HG03064 (cell line): Measurements from ENCODE around the gene TINCR.
"Not testable (repeated sequence)": the region's sequence is repeated elsewhere in the genome, so short reads cannot be mapped to it uniquely, and the experiment has no call there.

ENCODE experiments used
- ATAC-seq: cut with Tn5 transposase; IDR thresholded peaks from one replicate; pipeline ENCODE4 v1.9.1; 2021; ENCODE audit warnings: low read depth; ENCODE audit not compliant: unreplicated experiment

Gene TINCR

GRCh38 chr19:5561559-5561958, 6.2 kb downstream of the TINCR start:
- no peak for ATAC-seq

DNA sequence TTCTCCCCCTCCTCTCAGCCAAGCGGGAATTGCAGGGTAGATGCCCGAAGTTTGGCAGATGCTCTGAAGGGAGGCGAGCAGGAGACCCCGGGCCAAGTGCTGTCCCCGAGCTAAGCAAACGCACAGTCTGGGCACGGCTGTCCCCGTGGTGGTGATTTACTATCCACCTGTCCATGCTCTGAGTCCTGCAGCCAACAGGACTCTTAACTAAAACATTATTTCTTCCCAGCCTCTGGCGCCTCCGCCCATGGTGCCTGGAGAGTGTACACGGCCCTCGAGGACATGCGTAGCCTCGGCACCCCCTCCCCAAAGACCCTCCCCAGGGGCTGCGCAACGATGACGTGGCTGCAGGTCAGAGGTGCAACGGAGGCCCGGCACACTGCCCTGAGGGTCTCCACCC, 7.6 kb downstream of the TINCR start:
- ATAC-seq: no peak

DNA sequence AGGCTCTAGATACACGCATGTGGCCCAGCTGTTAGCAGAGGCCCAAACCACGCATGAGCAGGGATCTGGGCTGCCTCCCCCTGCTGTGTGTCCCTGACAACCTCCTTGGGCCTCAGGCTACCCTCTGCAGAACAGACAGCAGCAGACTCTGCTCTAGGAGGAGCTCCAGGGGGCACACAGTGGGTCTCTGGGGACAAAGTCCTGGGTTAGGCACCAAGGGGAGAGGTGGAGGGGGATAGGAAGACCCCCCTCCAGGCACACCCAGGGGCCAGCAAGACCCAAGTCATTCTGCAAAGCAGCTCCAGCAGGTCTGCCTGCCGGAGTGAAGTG, 8.0 kb downstream of the TINCR start:
- no peak for ATAC-seq

- ATAC-seq: no peak
Observed at GRCh38 chr19:5558101-5558621, 9.6 kb downstream of the TINCR start.

DNA sequence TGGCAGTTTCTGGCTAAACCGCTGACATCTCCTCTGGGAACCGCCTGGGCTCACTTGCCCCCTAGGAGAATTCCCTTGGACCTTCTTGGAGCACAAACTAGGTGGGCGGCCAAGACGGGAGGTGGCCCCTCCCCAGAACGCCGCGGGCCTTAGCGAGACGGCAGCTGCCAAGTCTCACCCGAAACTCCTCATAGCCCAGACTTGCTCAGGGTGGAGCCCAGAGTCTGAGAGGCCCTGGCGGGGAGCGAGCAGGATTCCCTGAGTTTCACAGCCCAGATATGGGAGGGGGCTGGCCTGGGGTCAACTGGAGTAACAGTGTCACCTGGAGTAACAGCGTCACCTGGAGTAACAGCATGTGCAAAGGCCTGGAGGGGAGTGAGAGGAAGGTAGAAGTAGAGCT, 10.1 kb downstream of the TINCR start:
- no peak for ATAC-seq

GRCh38 chr19:5554828-5555227, 12.9 kb downstream of the TINCR start:
- no peak for ATAC-seq

DNA sequence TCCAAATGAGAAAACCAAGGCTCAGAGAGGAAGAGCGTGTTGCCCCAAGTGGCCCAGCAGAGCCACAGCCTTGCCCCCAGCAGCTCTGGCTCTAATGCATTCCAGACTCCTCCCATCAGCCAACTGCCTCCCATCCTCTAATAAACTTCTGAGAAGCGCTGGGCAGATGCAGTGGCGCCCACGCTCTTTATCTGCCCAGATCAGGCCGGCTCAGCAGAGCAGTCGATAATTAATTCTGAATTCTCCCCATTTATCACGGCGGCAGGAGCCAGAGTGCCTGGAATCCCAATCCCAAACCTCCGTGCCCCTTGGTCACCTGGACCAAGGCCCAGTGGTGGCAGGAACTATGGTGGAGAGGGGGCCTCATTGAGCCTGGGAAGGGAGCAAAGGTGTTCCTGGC, 13.9 kb downstream of the TINCR start:
- no peak for ATAC-seq

GRCh38 chr19:5547881-5548280, 19.9 kb downstream of the TINCR start:
- ATAC-seq: no peak

GRCh38 chr19:5545984-5546383, 21.8 kb downstream of the TINCR start:
- no peak for ATAC-seq

- no peak for ATAC-seq
Observed at GRCh38 chr19:5545051-5545450, 22.7 kb downstream of the TINCR start.

- no peak for ATAC-seq
Observed at GRCh38 chr19:5542665-5543064, 25.1 kb downstream of the TINCR start.

- no peak for ATAC-seq
Observed at GRCh38 chr19:5541456-5541855, 26.3 kb downstream of the TINCR start.

- ATAC-seq: no peak
Observed at GRCh38 chr19:5540208-5540607, 27.5 kb downstream of the TINCR start.

- no peak for ATAC-seq
Observed at GRCh38 chr19:5537870-5538269, 29.9 kb downstream of the TINCR start.

DNA sequence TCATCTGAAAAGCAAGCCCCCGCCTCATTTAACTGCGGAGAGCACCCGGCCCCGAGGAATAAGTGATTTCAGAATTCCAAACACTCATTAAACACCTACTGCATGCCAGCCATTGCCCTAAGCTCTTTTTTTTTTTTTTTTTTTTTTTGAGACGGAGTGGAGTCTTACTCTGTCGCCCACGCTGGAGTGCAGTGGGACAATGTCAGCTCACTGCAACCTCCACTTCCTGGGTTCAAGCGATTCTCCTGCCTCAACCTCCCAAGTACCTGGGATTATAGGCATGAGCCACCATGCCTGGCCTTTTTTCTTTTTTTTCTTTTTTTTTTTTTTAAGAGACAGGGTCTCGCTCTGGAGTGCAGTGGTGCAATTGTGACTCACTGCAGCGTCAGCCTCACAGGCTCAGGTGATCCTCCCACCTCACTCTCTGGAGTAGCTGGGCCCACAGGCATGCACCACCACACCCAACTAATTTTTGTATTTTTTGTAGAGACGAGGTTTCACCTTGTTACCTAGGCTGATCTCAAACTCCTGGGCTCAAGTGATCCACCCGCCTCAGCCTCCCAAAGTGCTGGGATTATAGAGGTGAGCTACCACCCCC, 30.7 kb downstream of the TINCR start:
- ATAC-seq: not testable (repeated sequence)

- no peak for ATAC-seq
Observed at GRCh38 chr19:5536337-5536894, 31.3 kb downstream of the TINCR start.

- no peak for ATAC-seq
Observed at GRCh38 chr19:5534787-5535586, 32.8 kb downstream of the TINCR start.

DNA sequence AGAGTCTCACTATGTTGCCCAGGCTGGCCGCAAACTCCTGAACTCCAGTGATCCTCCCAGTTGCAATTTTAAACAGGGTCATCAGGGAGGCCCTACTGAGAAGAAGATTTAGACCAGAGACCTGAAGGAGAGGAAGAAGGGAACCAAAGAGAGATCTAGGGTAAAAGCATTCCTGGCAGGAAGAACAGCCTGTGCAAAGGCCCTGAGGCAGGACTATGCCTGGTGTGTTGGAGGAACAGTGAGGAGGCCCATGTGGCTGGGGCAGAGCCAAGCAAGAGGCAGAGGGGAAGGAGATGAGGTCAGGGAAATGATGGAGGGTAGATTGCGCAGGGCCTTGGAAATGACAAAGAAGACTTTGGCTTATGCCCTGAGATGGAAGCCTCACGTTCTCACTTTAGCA, 34.5 kb downstream of the TINCR start:
- no peak for ATAC-seq

GRCh38 chr19:5530701-5531100, 37.1 kb downstream of the TINCR start:
- no peak for ATAC-seq

DNA sequence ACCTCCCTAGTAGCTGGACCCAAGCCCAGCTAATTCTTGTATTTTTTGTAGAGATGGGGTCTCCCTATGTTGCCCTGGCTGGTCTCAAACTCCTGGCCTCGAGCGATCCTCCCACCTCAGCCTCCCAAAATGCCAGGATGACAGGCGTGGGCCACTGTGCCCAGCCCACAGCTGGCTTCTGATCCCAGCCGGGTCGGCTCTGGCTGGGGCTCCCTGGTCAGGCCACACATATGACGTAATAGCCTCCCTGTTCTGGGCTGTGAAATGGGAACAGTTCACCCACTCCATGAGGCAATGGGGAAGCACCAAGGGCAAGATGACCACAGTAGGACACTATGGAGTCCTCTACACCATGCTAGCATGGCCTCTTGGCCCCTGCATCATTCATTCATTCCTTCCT, 41.1 kb downstream of the TINCR start:
- ATAC-seq: no peak

DNA sequence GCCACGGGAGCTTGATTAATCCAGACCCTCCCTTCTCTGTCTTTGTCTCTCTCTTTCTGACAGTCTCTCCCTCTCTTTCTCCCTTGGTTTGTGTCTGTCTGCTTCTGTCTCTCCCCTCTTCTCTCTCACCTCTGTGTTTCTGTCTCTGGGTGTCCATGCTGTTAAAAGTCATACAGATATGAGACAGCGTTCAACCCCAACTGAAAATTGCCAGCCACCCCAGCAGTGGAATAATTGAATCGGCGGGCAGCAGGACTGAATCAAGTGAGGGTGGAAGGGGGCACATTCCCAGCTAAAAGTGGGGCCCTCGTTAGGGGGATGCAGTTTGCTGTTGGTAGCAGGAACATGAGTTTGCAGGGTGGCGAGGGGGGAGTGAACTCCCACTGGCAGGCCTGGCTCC, 43.7 kb downstream of the TINCR start:
- no peak for ATAC-seq

DNA sequence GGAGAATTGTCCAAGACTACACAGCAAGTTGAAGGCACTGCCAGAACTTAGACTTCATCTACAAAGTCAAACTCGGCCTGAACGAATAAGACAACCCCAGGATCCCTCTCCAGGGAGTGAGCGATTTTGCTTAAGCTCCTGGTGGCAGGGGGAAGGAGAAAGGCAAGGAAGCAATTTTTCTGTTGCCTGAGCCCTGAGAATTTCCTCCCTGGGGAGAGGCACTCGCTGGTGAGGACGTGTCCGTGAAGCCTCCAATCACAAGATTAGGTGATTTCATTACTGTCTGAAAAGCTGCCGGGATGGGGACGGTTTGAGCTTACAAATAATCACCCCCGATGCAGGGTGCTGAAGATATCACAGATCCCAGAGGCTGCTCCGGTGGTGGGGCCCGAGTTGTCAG, 45.6 kb downstream of the TINCR start:
- no peak for ATAC-seq
